ENCODE measurements around the gene RBM47.
A peak's percentile ranks its signal among the peaks of the same experiment; 100 is the strongest.

The RBM47 gene

DNA sequence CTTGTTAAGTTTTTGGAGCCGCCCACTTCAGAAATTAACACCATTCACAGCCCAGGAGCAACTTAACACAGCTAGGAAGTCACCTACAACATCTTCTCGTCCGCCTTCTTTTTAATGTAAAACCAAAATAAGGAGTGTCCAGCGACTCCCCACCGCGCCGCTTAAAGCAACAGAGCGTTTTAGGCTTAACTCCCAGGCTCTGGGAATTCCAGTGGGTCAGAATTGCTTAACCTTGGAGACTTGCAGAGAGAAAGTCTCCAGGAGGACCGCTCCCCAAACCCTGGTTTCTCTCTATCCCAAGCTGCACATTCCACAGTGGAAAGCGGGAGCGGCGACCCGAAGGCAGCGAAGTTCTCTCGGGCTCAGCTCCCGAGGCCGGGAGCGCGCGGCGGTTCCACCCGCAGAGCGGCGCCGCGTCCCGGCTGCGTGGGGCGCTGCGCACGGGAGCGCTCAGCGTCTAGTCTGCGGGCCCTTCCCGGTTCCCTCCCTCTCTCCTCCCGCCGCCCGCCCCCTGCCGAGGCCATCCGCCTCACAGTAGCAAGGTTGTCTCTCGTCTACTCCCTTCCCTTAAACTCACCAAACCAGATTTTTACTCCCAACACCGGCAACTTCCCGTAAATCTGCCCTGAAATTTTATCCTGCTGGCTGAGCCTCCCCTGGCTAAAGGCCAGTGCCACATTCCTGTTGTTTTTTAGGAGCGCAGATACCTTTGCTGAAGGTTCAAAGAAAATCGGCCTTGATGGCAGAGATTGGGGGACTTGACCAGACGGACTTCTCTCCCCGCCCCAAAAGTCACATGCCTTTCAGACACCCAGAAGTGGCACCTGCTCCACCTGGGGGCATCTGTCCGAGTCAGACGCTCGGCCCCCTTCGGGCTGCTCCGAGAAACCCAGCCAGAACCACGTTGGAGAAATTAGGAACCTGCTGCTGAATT lies at the start of gene RBM47:
TSS of gene RBM47 (minus strand) at position 464 of the 934 bp plus-strand sequence. CDS start 190,971 bp downstream, outside the sequence.
- peak within 1 kb of the TSS; percentile 83 for H3K4me3 ChIP-seq (ENCODE audit: low read length)
- TF ChIP-seq, protein P1, sequence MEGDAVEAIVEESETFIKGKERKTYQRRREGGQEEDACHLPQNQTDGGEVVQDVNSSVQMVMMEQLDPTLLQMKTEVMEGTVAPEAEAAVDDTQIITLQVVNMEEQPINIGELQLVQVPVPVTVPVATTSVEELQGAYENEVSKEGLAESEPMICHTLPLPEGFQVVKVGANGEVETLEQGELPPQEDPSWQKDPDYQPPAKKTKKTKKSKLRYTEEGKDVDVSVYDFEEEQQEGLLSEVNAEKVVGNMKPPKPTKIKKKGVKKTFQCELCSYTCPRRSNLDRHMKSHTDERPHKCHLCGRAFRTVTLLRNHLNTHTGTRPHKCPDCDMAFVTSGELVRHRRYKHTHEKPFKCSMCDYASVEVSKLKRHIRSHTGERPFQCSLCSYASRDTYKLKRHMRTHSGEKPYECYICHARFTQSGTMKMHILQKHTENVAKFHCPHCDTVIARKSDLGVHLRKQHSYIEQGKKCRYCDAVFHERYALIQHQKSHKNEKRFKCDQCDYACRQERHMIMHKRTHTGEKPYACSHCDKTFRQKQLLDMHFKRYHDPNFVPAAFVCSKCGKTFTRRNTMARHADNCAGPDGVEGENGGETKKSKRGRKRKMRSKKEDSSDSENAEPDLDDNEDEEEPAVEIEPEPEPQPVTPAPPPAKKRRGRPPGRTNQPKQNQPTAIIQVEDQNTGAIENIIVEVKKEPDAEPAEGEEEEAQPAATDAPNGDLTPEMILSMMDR (conservative IDR thresholded peaks at IDR 0.05; ENCODE audit: low read depth, low read length), result peak; percentile 7
- no peak for DNase-seq (ENCODE audit: low read depth)

DNA sequence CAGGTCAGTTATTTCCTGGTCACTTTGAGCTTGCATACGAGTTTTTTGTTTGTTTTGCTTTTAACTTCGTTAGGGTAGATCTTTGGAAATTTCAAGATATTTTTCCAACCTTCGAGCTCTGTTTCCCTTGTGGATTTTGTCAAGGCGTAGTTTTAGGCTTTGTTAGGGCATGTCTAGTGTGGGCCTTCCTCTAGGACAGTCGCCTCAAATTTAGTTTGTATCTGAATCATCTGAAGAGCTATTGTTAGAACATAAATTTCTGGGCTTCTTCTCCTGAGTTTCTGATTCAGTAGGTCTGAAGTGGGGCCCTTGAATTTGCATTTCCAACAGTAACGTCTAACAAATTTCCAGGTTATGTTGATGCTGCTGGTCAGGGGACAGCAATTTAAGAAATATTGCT lies 48.8 kb upstream of the RBM47 start:
- TF ChIP-seq, protein P1 (conservative IDR thresholded peaks at IDR 0.05; ENCODE audit: low read depth, low read length), result no peak
- no peak overlapping the region for H3K4me3 ChIP-seq (ENCODE audit: low read length)
- no peak for DNase-seq (ENCODE audit: low read depth)

- DNase-seq (ENCODE audit: low read depth), result no peak
- TF ChIP-seq, protein P1 (conservative IDR thresholded peaks at IDR 0.05; ENCODE audit: low read depth, low read length), result no peak
- H3K4me3 ChIP-seq (ENCODE audit: low read length), result no peak overlapping the region
Measured at GRCh38 chr4:40675166-40675565, 45.5 kb upstream of the RBM47 start.

DNA sequence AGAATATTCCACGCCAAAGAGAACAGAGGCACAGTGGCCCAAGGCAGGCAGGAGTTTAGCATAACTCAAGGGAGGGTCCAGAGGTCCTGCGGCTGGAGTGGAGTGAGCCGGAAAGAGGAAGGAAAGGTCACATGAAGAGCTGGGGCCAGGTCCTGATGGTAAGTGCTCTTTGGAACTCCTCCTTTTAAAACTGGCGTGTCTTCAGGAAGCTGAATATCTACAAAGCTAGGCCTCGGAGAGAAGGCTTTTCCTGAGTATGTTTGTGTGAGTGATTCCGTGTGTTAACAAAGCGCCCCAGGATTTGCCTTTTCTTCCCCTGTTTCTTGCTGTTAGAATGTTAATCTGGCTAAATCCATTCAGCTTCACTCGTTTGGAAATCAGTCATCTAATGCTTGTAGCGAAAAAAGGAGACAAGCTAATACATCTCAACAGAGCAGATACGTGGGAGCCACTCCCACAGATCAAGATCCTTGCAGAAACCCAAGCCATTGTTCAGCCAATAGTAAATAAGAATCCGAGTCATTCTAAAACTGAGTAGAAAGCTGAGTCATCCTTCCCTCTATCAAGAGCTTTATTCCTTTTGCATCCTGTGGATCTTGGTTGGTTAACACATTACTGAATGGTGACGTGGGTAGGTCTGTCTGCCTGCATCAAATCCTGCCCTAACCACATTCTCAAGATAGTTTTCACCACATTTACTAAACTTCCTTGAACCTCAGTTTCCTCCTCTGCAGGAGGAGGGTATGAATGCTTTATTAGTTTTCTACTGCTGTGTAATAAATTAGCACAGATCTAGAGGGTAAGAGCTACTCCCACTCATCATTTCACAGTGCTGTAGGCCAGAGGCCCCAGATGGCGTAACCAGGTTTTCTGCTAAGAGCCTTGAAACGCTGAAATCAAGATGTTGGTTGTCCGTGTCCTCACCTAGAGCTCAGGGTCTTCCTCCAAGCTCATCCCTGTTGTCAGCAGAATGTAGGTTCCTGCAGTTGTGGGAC lies 43.2 kb upstream of the RBM47 start:
- TF ChIP-seq, protein P1 (conservative IDR thresholded peaks at IDR 0.05; ENCODE audit: low read depth, low read length), result no peak
- DNase-seq (ENCODE audit: low read depth), result peak; percentile 99
- H3K4me3 ChIP-seq (ENCODE audit: low read length), result peak overlapping the region; percentile 21

DNA sequence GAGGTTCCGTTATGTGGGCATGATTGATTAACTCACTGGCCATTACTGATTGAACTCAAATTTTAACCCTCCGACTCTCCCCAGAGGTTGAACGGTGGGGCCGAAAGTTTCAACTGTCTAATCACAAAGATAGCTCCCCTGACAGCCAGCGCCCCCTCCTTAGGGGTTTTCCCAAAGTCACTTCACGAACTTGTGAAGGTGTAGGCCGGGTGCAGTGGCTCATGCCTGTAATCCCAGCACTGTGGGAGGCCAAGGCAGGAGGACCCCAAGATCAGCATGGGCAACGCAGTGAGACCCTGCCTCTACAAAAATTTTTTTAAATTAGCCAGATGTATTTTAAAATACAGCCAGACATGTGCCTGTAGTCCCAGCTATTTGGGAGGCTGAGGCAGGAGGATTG lies 39.8 kb upstream of the RBM47 start:
- TF ChIP-seq, protein P1 (conservative IDR thresholded peaks at IDR 0.05; ENCODE audit: low read depth, low read length), result no peak
- H3K4me3 ChIP-seq (ENCODE audit: low read length), result no peak overlapping the region
- DNase-seq (ENCODE audit: low read depth), result no peak

DNA sequence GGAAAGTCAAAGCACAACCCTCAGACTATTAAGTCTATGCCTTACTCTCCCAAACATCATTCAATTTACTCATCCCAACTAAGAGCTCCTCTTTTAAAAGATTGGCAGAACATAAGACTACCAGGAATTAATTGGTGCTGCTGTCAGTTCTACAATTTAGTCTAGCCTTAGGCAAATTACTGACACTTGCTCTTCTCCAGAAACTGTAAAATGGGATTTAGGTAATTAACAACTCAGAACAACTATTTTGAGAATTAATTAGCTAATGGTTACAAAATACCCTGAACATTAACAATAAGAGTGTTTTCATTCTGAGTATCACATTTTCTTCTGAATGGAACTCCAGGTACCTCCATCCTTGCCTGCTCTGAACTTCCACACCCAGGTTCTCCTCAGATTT lies 36.2 kb upstream of the RBM47 start:
- TF ChIP-seq, protein P1 (conservative IDR thresholded peaks at IDR 0.05; ENCODE audit: low read depth, low read length), result no peak
- H3K4me3 ChIP-seq (ENCODE audit: low read length), result no peak overlapping the region
- DNase-seq (ENCODE audit: low read depth), result no peak

All from retinal pigment epithelial cell (primary cell).